OCI-LY7 (cell line): ENCODE measurements around the gene CEP104. TPM values are rescaled to one million over a fixed set of nuclear protein-coding genes. Genes with fewer than 3 reads are reported as not detected.

Experiments
- BruUV-seq: library from RNA; stranded (reverse); fragments of 400-500 nt; replicated peaks from 2 replicates; lab custom pipeline; 2021; lab: Mats Ljungman, UMichigan
- CTCF ChIA-PET: fragments of 300-600 bp; sonication (Branson Sonifier 250); formaldehyde crosslinking; loops from one replicate; lab custom pipeline; 2022; ENCODE audit warnings: antibody characterized with exemption; ENCODE audit not compliant: unreplicated experiment; lab: Charles Lee
- POLR2A ChIA-PET: fragments of 300-600 bp; sonication (Branson Sonifier 250); formaldehyde crosslinking; loops from one replicate; lab custom pipeline; 2022; ENCODE audit warnings: antibody characterized with exemption; lab: Charles Lee
- DNase-seq: peaks from one replicate; pipeline ENCODE4 v3.0.0-alpha.2; 2015; ENCODE audit warnings: low spot score
- H2AFZ ChIP-seq: fragments of 200-600 bp; sonication (generic), shearing (Covaris generic); 2 replicates; pipeline ENCODE4 v1.6.1; 2014; ENCODE audit warnings: mild to moderate bottlenecking, antibody characterized with exemption, low read length, moderate library complexity
- H3K27ac ChIP-seq: fragments of 200-600 bp; sonication (generic); 2 replicates; pipeline ENCODE4 v1.5.1; 2014; ENCODE audit warnings: mixed run types, low read depth, mild to moderate bottlenecking, moderate library complexity, low read length, inconsistent platforms; ENCODE audit not compliant: poor library complexity, severe bottlenecking
- H3K36me3 ChIP-seq: fragments of 200-600 bp; sonication (generic); 2 replicates; pipeline ENCODE4 v1.6.1; 2014; ENCODE audit warnings: mild to moderate bottlenecking, antibody characterized with exemption, low read length, moderate library complexity, mixed read lengths; ENCODE audit not compliant: insufficient read depth
- H3K4me1 ChIP-seq: fragments of 200-600 bp; sonication (generic); 2 replicates; pipeline ENCODE4 v1.5.1; 2014; ENCODE audit warnings: mild to moderate bottlenecking, low read length; ENCODE audit not compliant: insufficient read depth, poor library complexity, severe bottlenecking
- H3K4me2 ChIP-seq: fragments of 200-600 bp; sonication (generic); 2 replicates; pipeline ENCODE4 v1.6.1; 2014; ENCODE audit warnings: mild to moderate bottlenecking, low read length
- H3K4me3 ChIP-seq: fragments of 200-600 bp; sonication (generic); 2 replicates; pipeline ENCODE4 v1.5.1; 2014; ENCODE audit warnings: mild to moderate bottlenecking, low read depth, low read length; ENCODE audit not compliant: poor library complexity, severe bottlenecking
- H3K79me2 ChIP-seq: fragments of 200-600 bp; sonication (generic); 2 replicates; pipeline ENCODE4 v1.6.1; 2016; ENCODE audit warnings: low read depth, mild to moderate bottlenecking, low read length, moderate library complexity, mixed read lengths; ENCODE audit not compliant: insufficient read depth
- H3K9me2 ChIP-seq: fragments of 200-600 bp; sonication (generic); 2 replicates; pipeline ENCODE4 v1.6.1; 2016; ENCODE audit warnings: mild to moderate bottlenecking, low read length, mixed read lengths; ENCODE audit not compliant: insufficient read depth
- H3K9me3 ChIP-seq: fragments of 200-600 bp; sonication (generic); 2 replicates; pipeline ENCODE4 v1.6.1; 2014; ENCODE audit warnings: mild to moderate bottlenecking, mixed run types, low read length, mixed read lengths
- H4K20me1 ChIP-seq: fragments of 200-600 bp; sonication (generic); 2 replicates; pipeline ENCODE4 v1.6.1; 2014; ENCODE audit warnings: mild to moderate bottlenecking, antibody characterized with exemption, low read length, moderate library complexity, mixed read lengths; ENCODE audit not compliant: insufficient read depth
- CTCF ChIP-seq: fragments of 200-600 bp; sonication (generic); conservative IDR thresholded peaks from 2 replicates; pipeline ENCODE4 v1.5.1; 2014; ENCODE audit warnings: mild to moderate bottlenecking, antibody characterized with exemption, low read length, moderate library complexity, mixed read lengths
- EZH2phosphoT487 ChIP-seq: fragments of 200-600 bp; sonication (generic); IDR thresholded peaks from 2 replicates; pipeline ENCODE4 v1.6.1; 2018; ENCODE audit warnings: low read depth, borderline replicate concordance, mild to moderate bottlenecking, mixed run types, antibody characterized with exemption, low read length, moderate library complexity, mixed read lengths
- intact Hi-C: fragments of 100-400 bp; cut with micrococcal nuclease; formaldehyde crosslinking; loops from one replicate; pipeline ENCODE4 v1.10.0; 2022; ENCODE audit not compliant: unreplicated experiment
- total RNA-seq, 2 experiments: library from RNA; depleted of rRNA in 1 of 2; stranded (reverse); fragments of >200 nt in 1 of 2; shearing (Covaris generic) in 1 of 2; gene quantifications; 2 replicates each; pipeline ENCODE4 v1.2.3, GENCODE V29; 2014 to 2022

Gene CEP104
- total RNA-seq, 2 experiments from 2014 or later = 26.8 to 71.0 TPM

GRCh38 chr1:3779265-3779911 lies 77.6 kb downstream of the CEP104 start:
- intact Hi-C loops = no loop called here
- CTCF ChIA-PET = no interaction called here
- no peak for TF ChIP-seq EZH2phosphoT487
- Histone ChIP-seq H3K9me2 (no peaks in the 10 kb centered on the region), H3K4me1 (peaks cover 8% of the 10 kb centered on the region), H2AFZ (no peak overlapping the region), H3K4me2 (no peak overlapping the region), H4K20me1 (no peaks in the 10 kb centered on the region), H3K79me2 (no peaks in the 10 kb centered on the region), H3K4me3 (no peak overlapping the region), H3K9me3 (no peaks in the 10 kb centered on the region), H3K36me3 (peaks cover 58% of the 10 kb centered on the region), H3K27ac (no peak overlapping the region)
- DNase-seq = no peak
- BruUV-seq = no TSS peak
- POLR2A ChIA-PET = no interaction called here

- Histone ChIP-seq H3K4me3 (no peak overlapping the region), H2AFZ (no peak overlapping the region), H3K36me3 (peaks cover 52% of the 10 kb centered on the region), H4K20me1 (no peaks in the 10 kb centered on the region), H3K79me2 (no peaks in the 10 kb centered on the region), H3K9me3 (no peaks in the 10 kb centered on the region), H3K4me2 (no peak overlapping the region), H3K9me2 (no peaks in the 10 kb centered on the region), H3K27ac (no peak overlapping the region), H3K4me1 (peaks cover 8% of the 10 kb centered on the region)
- TF ChIP-seq EZH2phosphoT487 (no peak), CTCF (no peak)
- no peak for DNase-seq
- BruUV-seq = no TSS peak
- ChIA-PET POLR2A (no interaction called here), CTCF (no interaction called here)
- intact Hi-C loops = no loop called here
These were observed 78.3 kb downstream of the CEP104 start for GRCh38 chr1:3778590-3779264.

- CTCF ChIA-PET = no interaction called here
- no peak overlapping the region for H3K4me2 ChIP-seq
- peaks cover 10% of the 10 kb centered on the region for H3K4me1 ChIP-seq
- H2AFZ ChIP-seq = no peak overlapping the region
- intact Hi-C loops = no loop called here
- no peak overlapping the region for H3K4me3 ChIP-seq
- H4K20me1 ChIP-seq = no peaks in the 10 kb centered on the region
- no peaks in the 10 kb centered on the region for H3K79me2 ChIP-seq
- H3K36me3 ChIP-seq = peaks cover 45% of the 10 kb centered on the region
- DNase-seq = no peak
- H3K9me3 ChIP-seq = no peaks in the 10 kb centered on the region
- H3K27ac ChIP-seq = no peak overlapping the region
- no TSS peak for BruUV-seq
- H3K9me2 ChIP-seq = no peaks in the 10 kb centered on the region
- no peak for TF ChIP-seq CTCF
- TF ChIP-seq EZH2phosphoT487 = no peak
- POLR2A ChIA-PET = no interaction called here
These were observed 79.1 kb downstream of the CEP104 start for GRCh38 chr1:3777647-3778589.
